Measurements from ENCODE around the gene SAP30.

GRCh38 chr4:173346074-173346473 lies 24.7 kb upstream of the SAP30 start:
- TF ChIP-seq GATA3 (IDR thresholded peaks at IDR 0.05; ENCODE audit: low read depth, low read length) (no peak), GATA2 (IDR thresholded peaks at IDR 0.05; ENCODE audit: low read depth, low read length) (no peak)

Data from SH-SY5Y (cell line).